GM19193 (cell line): ENCODE measurements around the gene KCNQ1.

Source experiments
- POLR2A ChIP-seq: IDR thresholded peaks from 4 replicates; pipeline ENCODE4 v1.6.1; 2011; ENCODE audit not compliant: insufficient read depth, insufficient read length; ENCODE audit errors: extremely low read depth

KCNQ1 gene

GRCh38 chr11:2465202-2466068 is 20.6 kb downstream of the KCNQ1 start:
- no peak for TF ChIP-seq POLR2A

DNA sequence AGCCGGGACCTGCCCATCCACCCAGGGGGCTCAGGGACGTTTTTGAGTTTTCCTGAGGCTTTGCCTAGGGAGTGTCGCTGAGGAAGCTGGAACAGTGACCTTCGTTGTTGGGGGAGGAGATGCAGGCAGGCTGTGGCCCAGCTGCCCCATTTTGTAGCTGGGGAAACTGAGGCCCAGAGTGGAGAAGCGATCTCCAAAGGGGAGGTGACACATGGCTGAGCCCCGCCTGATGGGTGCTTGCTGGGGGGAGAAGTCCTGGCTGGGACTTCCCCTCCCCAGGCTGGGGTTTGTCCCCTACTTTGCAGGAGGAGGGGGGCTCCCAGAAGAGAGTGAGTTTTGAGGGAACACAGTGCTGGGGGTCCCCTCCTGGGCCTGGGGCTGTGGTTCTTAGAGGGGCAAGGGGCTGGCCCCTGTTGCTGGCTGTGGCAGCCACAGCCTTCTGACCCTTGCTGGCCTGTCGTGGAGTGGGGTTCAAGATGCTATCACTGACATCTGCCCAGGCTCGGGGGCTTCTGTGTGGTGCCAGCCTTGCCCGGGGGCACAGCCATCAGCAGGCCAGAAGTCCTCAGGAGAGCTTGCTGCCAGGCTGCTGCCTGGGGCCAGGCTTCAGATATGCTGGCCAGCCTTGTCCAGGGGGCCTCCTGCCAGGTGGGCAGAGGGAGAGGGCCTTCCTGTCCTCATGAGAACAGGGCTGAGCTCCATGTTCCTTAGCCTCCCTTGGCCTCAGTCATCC is 21.4 kb downstream of the KCNQ1 start:
- no peak for TF ChIP-seq POLR2A

- no peak for TF ChIP-seq POLR2A
Observed at GRCh38 chr11:2466869-2467694, 22.3 kb downstream of the KCNQ1 start.

DNA sequence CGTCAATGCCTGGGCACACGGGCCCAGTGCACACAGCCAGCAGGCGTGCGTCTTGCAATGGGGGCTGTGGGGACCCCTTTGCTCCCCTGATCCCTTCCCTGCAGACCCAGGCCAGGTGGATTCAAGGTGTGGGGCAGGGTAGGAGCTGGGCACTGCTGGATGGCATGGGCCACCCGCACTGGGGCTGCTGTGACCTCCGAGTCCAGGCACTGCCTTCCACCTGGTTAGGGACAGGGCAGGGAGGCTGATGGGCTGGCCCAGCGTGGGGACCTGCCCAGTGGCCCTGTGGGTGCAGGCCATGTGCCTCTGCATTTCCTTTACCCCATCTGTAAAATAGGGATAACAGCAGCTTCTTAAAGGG is 22.9 kb downstream of the KCNQ1 start:
- no peak for TF ChIP-seq POLR2A

GRCh38 chr11:2468363-2469235 is 23.8 kb downstream of the KCNQ1 start:
- TF ChIP-seq POLR2A = no peak

DNA sequence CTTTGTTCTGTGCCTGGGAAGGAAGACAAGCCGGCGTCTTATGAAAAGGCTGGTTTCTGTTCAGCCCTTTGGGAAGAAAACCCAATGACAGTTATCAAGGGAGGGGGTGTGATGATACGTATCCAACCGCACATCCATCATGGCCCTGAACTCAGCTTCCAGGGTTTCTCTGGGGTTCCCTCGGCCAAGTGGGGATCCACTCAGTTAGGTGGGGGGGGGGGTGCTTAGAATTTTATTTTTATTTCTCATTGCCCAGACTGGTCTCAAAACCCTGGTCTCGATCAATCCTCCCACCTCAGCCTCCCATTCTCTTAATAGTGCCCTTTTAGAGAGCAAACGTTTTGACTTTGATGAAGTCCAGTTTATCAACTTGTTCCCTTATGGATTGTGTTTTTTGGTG is 25.7 kb downstream of the KCNQ1 start:
- no peak for TF ChIP-seq POLR2A

DNA sequence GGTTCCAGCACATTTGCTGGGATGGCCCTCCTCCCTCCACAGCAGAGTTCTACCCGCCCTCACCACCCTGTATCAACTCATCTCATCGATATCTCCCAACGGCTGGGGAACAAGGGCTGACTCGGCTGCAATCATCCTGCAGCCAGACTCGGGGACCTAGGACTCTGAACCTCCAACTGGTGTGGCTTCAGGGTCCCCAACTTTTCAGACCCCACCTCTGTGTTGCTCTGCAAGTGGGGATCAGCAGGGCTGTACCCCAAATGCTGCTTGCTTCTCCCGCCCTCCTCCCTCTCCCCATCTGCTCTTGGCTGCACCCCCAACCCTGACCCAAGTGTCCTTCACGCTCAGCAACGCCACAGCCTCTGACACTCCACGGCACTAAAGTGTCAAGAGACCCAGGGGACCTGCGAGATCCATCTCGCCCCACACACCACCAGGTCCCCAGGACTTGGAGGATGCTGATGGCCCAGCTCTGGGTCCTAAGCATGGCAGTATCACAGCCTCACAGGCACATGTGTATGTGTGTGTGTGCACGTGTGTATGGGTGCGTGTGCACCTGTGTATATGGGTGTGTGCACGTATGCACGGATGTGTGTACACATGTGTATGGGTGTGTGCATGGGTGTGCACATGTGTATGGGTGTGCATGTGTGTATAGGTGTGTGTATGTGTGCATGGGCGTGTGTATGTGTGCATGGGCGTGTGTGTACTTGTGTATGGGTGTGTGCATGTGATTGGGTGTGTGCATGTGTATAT is 26.4 kb downstream of the KCNQ1 start:
- no peak for TF ChIP-seq POLR2A

GRCh38 chr11:2471804-2472096 is 26.9 kb downstream of the KCNQ1 start:
- TF ChIP-seq POLR2A = no peak

DNA sequence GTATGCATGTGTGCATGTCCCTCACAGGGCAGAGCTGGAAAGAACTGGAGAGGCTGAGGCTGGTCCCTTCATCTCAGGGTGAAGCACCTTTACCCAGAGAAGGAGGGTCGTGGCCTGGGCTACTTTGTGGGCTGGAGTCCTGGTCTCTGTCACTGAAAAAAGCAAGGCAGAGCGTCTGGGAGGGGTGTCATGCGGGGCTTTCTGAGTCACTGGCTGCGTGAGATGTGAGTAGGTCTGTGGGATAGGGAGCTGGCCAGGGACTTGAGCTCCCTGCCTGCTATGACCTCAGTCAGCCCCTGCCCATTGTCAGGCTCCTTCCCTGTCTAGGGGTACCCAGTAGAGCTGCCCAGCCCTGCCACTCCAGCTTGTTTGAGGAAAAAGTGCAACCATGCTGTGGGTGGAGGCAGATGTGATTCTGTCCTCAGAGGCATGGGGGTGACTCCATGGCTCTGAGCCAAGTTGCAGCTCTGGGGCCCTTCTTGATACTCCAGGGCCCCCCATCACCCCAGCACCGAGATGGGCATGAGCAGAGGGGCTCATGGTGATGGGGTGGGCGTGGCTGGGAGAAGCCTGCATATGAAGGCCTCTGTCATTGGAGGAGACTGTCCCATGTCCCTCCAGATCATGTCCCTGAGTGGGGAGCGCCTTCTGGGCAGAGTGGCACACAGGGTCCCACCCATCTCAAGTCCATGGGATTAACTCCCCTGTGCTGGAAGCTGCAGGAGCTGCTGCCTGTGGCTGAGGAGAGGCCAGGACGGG is 27.8 kb downstream of the KCNQ1 start:
- TF ChIP-seq POLR2A = no peak

- TF ChIP-seq POLR2A = no peak
Observed at GRCh38 chr11:2473361-2474058, 28.7 kb downstream of the KCNQ1 start.

- TF ChIP-seq POLR2A = no peak
Observed at GRCh38 chr11:2474059-2474901, 29.5 kb downstream of the KCNQ1 start.
